K562 (cell line): ENCODE results near the gene AKNAD1. TPM values are rescaled to one million over a fixed set of nuclear protein-coding genes. Genes with fewer than 3 reads are reported as not detected.

Experiments
- ATAC-seq: fragments of 200-7000 bp; cut with Tn5 transposase; 3 replicates; pipeline ENCODE4 v1.9.1; 2020; ENCODE audit warnings: moderate library complexity
- BruUV-seq: library from RNA; stranded (reverse); fragments of 400-500 nt; replicated peaks from 2 replicates; lab custom pipeline; 2021; lab: Mats Ljungman, UMichigan
- CTCF ChIA-PET: fragments of 300-600 bp; formaldehyde crosslinking; extraction: SDS; loops from one replicate; lab custom pipeline; 2021; ENCODE audit warnings: low intra/inter-chr PET ratio; lab: Yijun Ruan, JAX
- POLR2A ChIA-PET: fragments of 300-600, 350-650 bp; sonication (Branson Sonifier 250); formaldehyde crosslinking; extraction: SDS; loops from one replicate; lab custom pipeline; 2021; ENCODE audit warnings: antibody characterized with exemption, inconsistent platforms; lab: Yijun Ruan, JAX
- DNase-seq, 4 experiments: peaks; one replicate each; pipeline versions ENCODE4 v3.0.0 to v3.0.0-alpha.2; 2011 to 2018; ENCODE audit warnings: low spot score in 3 of 4, mixed read lengths in 3 of 4; ENCODE audit errors: extremely low read depth in 1 of 4
- FAIRE-seq: peaks from 2 replicates; lab custom pipeline; 2011; peaks lifted over from hg19 to GRCh38; lab: Jason Lieb, UNC
- H2AFZ ChIP-seq: 2 replicates; pipeline ENCODE4 v1.6.0; 2011; ENCODE audit warnings: low read depth, low read length, control low read depth, inconsistent platforms
- H3K27ac ChIP-seq: fragments of 200-600 bp; 3 replicates; pipeline ENCODE4 v1.8.0; 2011; ENCODE audit warnings: low read depth, mild to moderate bottlenecking, control low read depth, inconsistent platforms, low read length, moderate library complexity, mixed read lengths; ENCODE audit errors: extremely low read depth
- H3K27me3 ChIP-seq, 2 experiments: fragments of 300-600 bp in 1 of 2; 2 replicates in 1 of 2; 3 replicates in 1 of 2; pipeline versions ENCODE4 v1.6.0 to v1.8.0; 2011; ENCODE audit warnings: inconsistent platforms in 2 of 2, low read length in 2 of 2, mild to moderate bottlenecking in 1 of 2, mixed read lengths in 1 of 2, moderate library complexity in 1 of 2; ENCODE audit not compliant: control insufficient read depth in 2 of 2, insufficient read depth in 2 of 2
- H3K36me3 ChIP-seq: fragments of 300-600 bp; 3 replicates; pipeline ENCODE4 v1.8.0; 2011; ENCODE audit warnings: mild to moderate bottlenecking, low read length, inconsistent platforms; ENCODE audit not compliant: control insufficient read depth, insufficient read depth
- H3K4me1 ChIP-seq, 2 experiments: fragments of 200-600 bp in 1 of 2; replicated peaks in 1 of 2; 2 replicates in 1 of 2; 3 replicates in 1 of 2; pipeline versions ENCODE4 v1.5.1 to v1.8.0; 2011; ENCODE audit warnings: inconsistent platforms in 2 of 2, low read length in 2 of 2, mild to moderate bottlenecking in 1 of 2, mixed read lengths in 1 of 2, moderate library complexity in 1 of 2; ENCODE audit not compliant: control insufficient read depth in 2 of 2, insufficient read depth in 2 of 2
- H3K4me2 ChIP-seq: 2 replicates; pipeline ENCODE4 v1.6.1; 2011; ENCODE audit warnings: low read length, control low read depth, inconsistent platforms, mixed read lengths; ENCODE audit not compliant: insufficient read depth
- H3K4me3 ChIP-seq: fragments of 200-600 bp; sonication (generic), shearing (Covaris generic); 2 replicates; pipeline ENCODE4 v1.5.1; 2016; ENCODE audit warnings: control low read depth, inconsistent platforms
- H3K79me2 ChIP-seq: fragments of 200-600 bp; 3 replicates; pipeline ENCODE4 v1.8.0; 2011; ENCODE audit warnings: low read length, inconsistent platforms; ENCODE audit not compliant: control insufficient read depth, insufficient read depth
- H3K9ac ChIP-seq, 2 experiments: 2 replicates each; pipeline versions ENCODE4 v1.6.0 to v1.6.1; 2011; ENCODE audit warnings: low read depth in 2 of 2, low read length in 2 of 2, control low read depth in 1 of 2, inconsistent platforms in 1 of 2, mild to moderate bottlenecking in 1 of 2, mixed read lengths in 1 of 2; ENCODE audit not compliant: insufficient read depth in 1 of 2
- H3K9me1 ChIP-seq: one replicate; pipeline ENCODE4 v1.6.0; 2011; ENCODE audit warnings: inconsistent platforms, mild to moderate bottlenecking, low read length, moderate library complexity; ENCODE audit not compliant: control insufficient read depth, insufficient read depth
- H3K9me3 ChIP-seq: replicated peaks from 2 replicates; pipeline ENCODE4 v1.5.1; 2011; ENCODE audit warnings: low read depth, low read length, inconsistent platforms; ENCODE audit not compliant: control insufficient read depth, insufficient read depth
- H4K20me1 ChIP-seq: replicated peaks from 2 replicates; pipeline ENCODE4 v1.6.1; 2011; ENCODE audit warnings: low read length, inconsistent platforms, mixed read lengths; ENCODE audit not compliant: control insufficient read depth, insufficient read depth
- PPARD ChIP-seq: fragments of 250-450 bp; sonication (Bioruptor Pico); IDR thresholded peaks from 2 replicates; pipeline ENCODE4 v1.8.0; 2022; ENCODE audit warnings: inconsistent platforms, mild to moderate bottlenecking, moderate library complexity
- SMAD2 ChIP-seq: fragments of 150-350 bp; IDR thresholded peaks from 2 replicates; pipeline ENCODE4 v1.6.1; 2014; ENCODE audit warnings: low read depth, mild to moderate bottlenecking, low read length
- SOX6 ChIP-seq: fragments of 450-650 bp; IDR thresholded peaks from 2 replicates; pipeline ENCODE4 v1.6.1; 2014; ENCODE audit warnings: mild to moderate bottlenecking
- SPI1 ChIP-seq: IDR thresholded peaks from 2 replicates; pipeline ENCODE4 v1.6.1; 2011; ENCODE audit warnings: low read depth, low read length, control low read depth, borderline replicate concordance
- THRAP3 ChIP-seq: fragments of 450-650 bp; IDR thresholded peaks from 2 replicates; pipeline ENCODE4 v1.6.1; 2016; ENCODE audit warnings: mild to moderate bottlenecking, inconsistent platforms, borderline replicate concordance
- ZNF830 ChIP-seq: fragments of 250-450 bp; sonication (Bioruptor Pico); IDR thresholded peaks from 2 replicates; pipeline ENCODE4 v1.5.0; 2021; ENCODE audit warnings: mild to moderate bottlenecking
- WGBS: fragments of 100-300 bp; shearing (Covaris generic); methylation state at CpG from one replicate; pipeline ENCODE4 v1.1.6; 2016; ENCODE audit warnings: low coverage, mixed read lengths; ENCODE audit not compliant: insufficient coverage; ENCODE audit errors: missing lambda C conversion rate; 5-methylcytosine and 5-hydroxymethylcytosine counted together
- in situ Hi-C: fragments of 300-500 bp; cut with MboI; formaldehyde crosslinking; loops from 4 replicates; pipeline ENCODE4 v1.15.0; 2018; ENCODE audit warnings: inconsistent platforms, mixed read lengths
- intact Hi-C: fragments of 100-400 bp; cut with micrococcal nuclease; formaldehyde crosslinking; loops from 2 replicates; pipeline ENCODE4 v1.14.2; 2022
- polyA plus RNA-seq, 8 experiments: library from polyadenylated mRNA; depleted of rRNA in 4 of 8; stranded (reverse) in 5 of 8; unstranded in 3 of 8; fragments of >200 nt; fragmentation: Nextera tagmentation in 2 of 8; fragmentation: Illumina TruSeq in 1 of 8; extraction: Ambion mirVana in 2 of 8; extraction: Trizol in 1 of 8; gene quantifications; 2 replicates each; pipeline versions ENCODE4 v1.2.1 to v1.2.3, GENCODE V29; 2011 to 2014; ENCODE audit warnings: inconsistent platforms in 1 of 8, missing spikeins in 1 of 8
- total RNA-seq, 7 experiments: library from RNA; depleted of rRNA in 6 of 7; stranded (reverse); fragments of >200 nt in 6 of 7; fragmentation: Illumina TruSeq in 2 of 7; extraction: Trizol in 2 of 7; gene quantifications; 2 replicates each; pipeline versions ENCODE4 v1.2.1 to v1.2.3, GENCODE V29; 2011 to 2021; ENCODE audit warnings: low replicate concordance in 1 of 7
- TF ChIP-seq, protein P1 (sequence below): IDR thresholded peaks from 3 replicates; pipeline ENCODE4 v1.6.1; 2011; ENCODE audit warnings: borderline replicate concordance, mild to moderate bottlenecking; ENCODE audit not compliant: insufficient read length, insufficient read depth
- TF ChIP-seq, protein P2 (sequence below): fragments of 250-450 bp; sonication (Bioruptor Pico); IDR thresholded peaks from 2 replicates; pipeline ENCODE4 v1.4.0; 2020; ENCODE audit warnings: mild to moderate bottlenecking

AKNAD1 gene
- total and polyA plus RNA-seq, 9 of the 15 experiments (the other 6 are each of a cell fraction or from before 2014, with no cell fraction given), result 0.13 to 0.30 TPM; not detected in 7

GRCh38 chr1:108845446-108845845 is 11.4 kb downstream of the AKNAD1 start:
- Histone ChIP-seq H3K9ac (no peak overlapping the region), H3K27me3 (peaks cover 11 to 13% of the 10 kb centered on the region in 2 experiments; a peak in 3 of 5 replicates), H3K79me2 (no peaks in the 10 kb centered on the region), H3K27ac (no peak overlapping the region), H4K20me1 (no peaks in the 10 kb centered on the region), H3K9me1 (no peaks in the 10 kb centered on the region), H3K4me3 (no peak overlapping the region), H3K4me1 (peaks cover 0 to 5% of the 10 kb centered on the region in 2 experiments; a peak in 1 of 5 replicates), H3K9me3 (no peaks in the 10 kb centered on the region), H3K36me3 (no peaks in the 10 kb centered on the region), H2AFZ (no peak overlapping the region), H3K4me2 (no peak overlapping the region)
- ATAC-seq (no peak), DNase-seq (no peak), FAIRE-seq (no peak)
- TF ChIP-seq SOX6, result no peak
- TF ChIP-seq, protein P1, sequence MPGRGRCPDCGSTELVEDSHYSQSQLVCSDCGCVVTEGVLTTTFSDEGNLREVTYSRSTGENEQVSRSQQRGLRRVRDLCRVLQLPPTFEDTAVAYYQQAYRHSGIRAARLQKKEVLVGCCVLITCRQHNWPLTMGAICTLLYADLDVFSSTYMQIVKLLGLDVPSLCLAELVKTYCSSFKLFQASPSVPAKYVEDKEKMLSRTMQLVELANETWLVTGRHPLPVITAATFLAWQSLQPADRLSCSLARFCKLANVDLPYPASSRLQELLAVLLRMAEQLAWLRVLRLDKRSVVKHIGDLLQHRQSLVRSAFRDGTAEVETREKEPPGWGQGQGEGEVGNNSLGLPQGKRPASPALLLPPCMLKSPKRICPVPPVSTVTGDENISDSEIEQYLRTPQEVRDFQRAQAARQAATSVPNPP, result no peak
- TF ChIP-seq PPARD, result no peak
- TF ChIP-seq ZNF830 (CRISPR knock-in tag), result no peak
- no peak for TF ChIP-seq SMAD2
- TF ChIP-seq THRAP3, result no peak
- no peak for TF ChIP-seq SPI1
- TF ChIP-seq, protein P2, sequence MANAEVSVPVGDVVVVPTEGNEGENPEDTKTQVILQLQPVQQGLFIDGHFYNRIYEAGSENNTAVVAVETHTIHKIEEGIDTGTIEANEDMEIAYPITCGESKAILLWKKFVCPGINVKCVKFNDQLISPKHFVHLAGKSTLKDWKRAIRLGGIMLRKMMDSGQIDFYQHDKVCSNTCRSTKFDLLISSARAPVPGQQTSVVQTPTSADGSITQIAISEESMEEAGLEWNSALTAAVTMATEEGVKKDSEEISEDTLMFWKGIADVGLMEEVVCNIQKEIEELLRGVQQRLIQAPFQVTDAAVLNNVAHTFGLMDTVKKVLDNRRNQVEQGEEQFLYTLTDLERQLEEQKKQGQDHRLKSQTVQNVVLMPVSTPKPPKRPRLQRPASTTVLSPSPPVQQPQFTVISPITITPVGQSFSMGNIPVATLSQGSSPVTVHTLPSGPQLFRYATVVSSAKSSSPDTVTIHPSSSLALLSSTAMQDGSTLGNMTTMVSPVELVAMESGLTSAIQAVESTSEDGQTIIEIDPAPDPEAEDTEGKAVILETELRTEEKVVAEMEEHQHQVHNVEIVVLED, result no peak
- in situ Hi-C loops (no loop called here), intact Hi-C loops (no loop called here)
- ChIA-PET POLR2A (interaction anchor here (0.6 to 1.6 kb wide), 3 partner anchors 11 to 110 kb away, joined by 3 to 6 read pairs (median 3); no protein-coding TSS in a partner anchor), CTCF (no interaction called here)
- no TSS peak for BruUV-seq
- 1% methylated on average over 4 of the region's 4 CpGs for WGBS
